Bronchial epithelial cell (primary cell): Measurements from ENCODE around the gene EPHB1. TPM values are rescaled to one million over a fixed set of nuclear protein-coding genes. Genes with fewer than 3 reads are reported as not detected.

Experiments
- DNase-seq: peaks from one replicate; pipeline ENCODE4 v3.0.0-alpha.2; 2010; ENCODE audit warnings: low read depth
- FAIRE-seq: peaks from 2 replicates; lab custom pipeline; 2011; peaks lifted over from hg19 to GRCh38; lab: Jason Lieb, UNC
- H3K27me3 ChIP-seq: 2 replicates; pipeline ENCODE4 v1.5.1; 2011; ENCODE audit warnings: low read length; ENCODE audit not compliant: control insufficient read depth, insufficient read depth
- H3K36me3 ChIP-seq: 2 replicates; pipeline ENCODE4 v1.5.1; 2011; ENCODE audit warnings: low read length; ENCODE audit not compliant: control insufficient read depth, insufficient read depth
- H3K4me3 ChIP-seq: 2 replicates; pipeline ENCODE4 v1.5.1; 2011; ENCODE audit warnings: mild to moderate bottlenecking, low read depth, low read length, control low read depth
- total RNA-seq: library from RNA; depleted of rRNA; stranded (reverse); fragments of >200 nt; gene quantifications from 2 replicates; pipeline ENCODE4 v1.2.1, GENCODE V29; 2014
- TF ChIP-seq, protein P1 (sequence below): IDR thresholded peaks from 2 replicates; pipeline ENCODE4 v1.5.1; 2011; ENCODE audit warnings: mild to moderate bottlenecking, moderate library complexity, low read length, control low read depth, inconsistent platforms; ENCODE audit not compliant: insufficient read depth, severe bottlenecking

Gene EPHB1
- total RNA-seq, 1 donor from 2014 or later, result under 0.01 TPM

DNA sequence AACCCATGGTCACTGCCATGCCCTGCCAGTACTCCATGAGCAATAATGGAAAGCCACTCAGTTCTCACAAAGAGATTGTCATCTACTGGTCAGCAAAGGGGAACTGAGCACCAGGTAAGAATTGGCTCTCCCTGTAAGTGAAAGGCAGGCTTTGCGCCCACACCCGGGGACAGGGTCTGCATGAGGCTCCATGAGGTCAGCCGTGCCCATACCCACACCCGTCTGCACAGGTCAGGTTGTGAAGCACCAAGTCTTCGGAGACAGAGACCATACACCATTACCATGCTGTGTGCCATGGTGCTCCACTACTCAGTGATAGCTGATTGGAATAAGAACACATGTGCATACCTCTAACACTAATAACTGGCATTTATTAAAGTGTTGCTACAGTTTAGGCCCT lies 322.9 kb downstream of the EPHB1 start:
- FAIRE-seq (no peak), DNase-seq (no peak)
- Histone ChIP-seq H3K4me3 (no peak overlapping the region), H3K36me3 (no peaks in the 10 kb centered on the region), H3K27me3 (no peaks in the 10 kb centered on the region)
- TF ChIP-seq, protein P1, sequence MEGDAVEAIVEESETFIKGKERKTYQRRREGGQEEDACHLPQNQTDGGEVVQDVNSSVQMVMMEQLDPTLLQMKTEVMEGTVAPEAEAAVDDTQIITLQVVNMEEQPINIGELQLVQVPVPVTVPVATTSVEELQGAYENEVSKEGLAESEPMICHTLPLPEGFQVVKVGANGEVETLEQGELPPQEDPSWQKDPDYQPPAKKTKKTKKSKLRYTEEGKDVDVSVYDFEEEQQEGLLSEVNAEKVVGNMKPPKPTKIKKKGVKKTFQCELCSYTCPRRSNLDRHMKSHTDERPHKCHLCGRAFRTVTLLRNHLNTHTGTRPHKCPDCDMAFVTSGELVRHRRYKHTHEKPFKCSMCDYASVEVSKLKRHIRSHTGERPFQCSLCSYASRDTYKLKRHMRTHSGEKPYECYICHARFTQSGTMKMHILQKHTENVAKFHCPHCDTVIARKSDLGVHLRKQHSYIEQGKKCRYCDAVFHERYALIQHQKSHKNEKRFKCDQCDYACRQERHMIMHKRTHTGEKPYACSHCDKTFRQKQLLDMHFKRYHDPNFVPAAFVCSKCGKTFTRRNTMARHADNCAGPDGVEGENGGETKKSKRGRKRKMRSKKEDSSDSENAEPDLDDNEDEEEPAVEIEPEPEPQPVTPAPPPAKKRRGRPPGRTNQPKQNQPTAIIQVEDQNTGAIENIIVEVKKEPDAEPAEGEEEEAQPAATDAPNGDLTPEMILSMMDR, result no peak

GRCh38 chr3:135118792-135119191 lies 323.7 kb downstream of the EPHB1 start:
- FAIRE-seq (no peak), DNase-seq (no peak)
- no peaks in the 10 kb centered on the region for H3K27me3 ChIP-seq
- TF ChIP-seq, protein P1, result no peak
- H3K36me3 ChIP-seq, result no peaks in the 10 kb centered on the region
- H3K4me3 ChIP-seq, result no peak overlapping the region

- Histone ChIP-seq H3K4me3 (no peak overlapping the region), H3K36me3 (no peaks in the 10 kb centered on the region), H3K27me3 (no peaks in the 10 kb centered on the region)
- FAIRE-seq, result no peak
- DNase-seq, result peak; percentile 21
- TF ChIP-seq, protein P1, result no peak
These were observed 330.2 kb downstream of the EPHB1 start for GRCh38 chr3:135125171-135125801.

DNA sequence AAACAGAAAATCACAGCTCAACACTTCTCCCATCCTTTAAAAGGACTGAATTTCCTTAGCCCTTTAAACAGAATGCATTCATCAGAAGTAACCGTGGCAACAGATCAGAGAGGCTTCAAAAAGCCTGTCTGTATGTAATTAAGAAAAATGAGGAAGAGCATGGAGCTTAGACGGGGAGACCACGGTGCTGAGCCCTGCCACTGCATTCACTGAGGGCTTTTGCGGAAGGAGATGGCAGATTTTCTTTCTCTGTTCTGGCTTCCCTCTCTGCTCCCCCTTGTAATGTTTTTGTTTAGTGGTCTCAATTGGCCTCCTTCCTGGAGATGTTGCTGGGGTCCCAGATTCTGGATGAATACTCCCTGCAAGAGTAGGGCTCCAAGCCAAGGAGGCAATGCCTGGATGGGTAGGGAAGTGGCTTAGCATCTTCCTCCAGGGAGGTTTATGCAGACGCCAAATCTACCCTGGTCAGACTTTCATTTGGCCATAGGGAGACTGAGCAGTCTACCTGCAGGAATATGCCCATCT lies 332.9 kb downstream of the EPHB1 start:
- TF ChIP-seq, protein P1, result no peak
- H3K27me3 ChIP-seq, result no peaks in the 10 kb centered on the region

DNA sequence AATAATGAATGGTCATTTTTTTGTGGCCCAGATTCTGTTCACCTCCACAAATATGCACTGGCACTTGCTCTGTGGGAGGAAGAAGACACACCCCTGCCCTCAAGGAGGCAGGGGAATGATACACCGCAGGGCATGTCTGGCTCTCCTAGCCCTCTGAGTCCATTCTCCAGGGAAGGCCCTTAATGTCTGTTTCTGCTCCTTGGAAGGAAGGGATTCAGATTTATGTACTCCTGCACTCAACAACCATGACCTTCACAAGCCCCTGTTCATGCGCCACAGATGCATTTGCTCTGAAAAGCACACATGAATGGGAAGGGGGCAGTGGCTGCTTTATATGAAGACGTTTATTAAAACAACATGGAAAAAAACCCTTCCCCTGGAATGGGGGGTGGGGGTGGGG lies 333.8 kb downstream of the EPHB1 start:
- Histone ChIP-seq H3K4me3 (no peak overlapping the region), H3K27me3 (no peaks in the 10 kb centered on the region), H3K36me3 (no peaks in the 10 kb centered on the region)
- DNase-seq, result no peak
- no peak for FAIRE-seq
- TF ChIP-seq, protein P1, result no peak

More for the DNA sequence above, 332.9 kb downstream of the EPHB1 start:
- DNase-seq, result no peak
- Histone ChIP-seq H3K4me3 (no peak overlapping the region), H3K36me3 (no peaks in the 10 kb centered on the region)
- FAIRE-seq, result no peak

DNA sequence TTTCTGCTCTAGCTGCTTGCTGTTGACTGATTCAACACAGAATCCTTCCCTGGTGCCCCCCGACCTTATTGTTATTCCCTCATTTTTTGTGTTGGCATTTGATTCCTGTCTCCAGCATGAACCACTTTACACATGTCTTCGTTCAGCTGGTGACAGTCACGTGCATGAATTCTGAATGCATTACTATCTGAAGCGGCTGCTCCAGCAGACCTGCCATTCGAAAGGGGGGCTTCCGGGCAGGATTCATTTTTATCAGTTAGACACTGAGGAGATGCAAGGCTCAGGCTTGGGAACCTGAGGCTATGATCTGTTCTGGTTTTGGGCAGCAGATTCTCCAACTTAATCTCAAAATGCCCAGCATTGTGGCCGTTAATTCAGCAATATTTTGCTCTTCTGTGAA lies 336.2 kb downstream of the EPHB1 start:
- TF ChIP-seq, protein P1, result no peak
- no peak overlapping the region for H3K4me3 ChIP-seq
- FAIRE-seq, result no peak

More for the DNA sequence above, 336.2 kb downstream of the EPHB1 start:
- Histone ChIP-seq H3K27me3 (no peaks in the 10 kb centered on the region), H3K36me3 (no peaks in the 10 kb centered on the region)
- DNase-seq, result no peak
